Activated CD8-positive, alpha-beta memory T cell treated with anti-CD3 and anti-CD28 coated beads for 1 hour (primary cell): ENCODE measurements around the gene SNN.

ENCODE experiments used
- DNase-seq, 2 donors: peaks; one replicate each; pipeline ENCODE4 v3.0.0-alpha.2; 2020; ENCODE audit warnings: low read depth in 1 of 2; ENCODE audit errors: extremely low read depth in 1 of 2

Gene SNN

DNA sequence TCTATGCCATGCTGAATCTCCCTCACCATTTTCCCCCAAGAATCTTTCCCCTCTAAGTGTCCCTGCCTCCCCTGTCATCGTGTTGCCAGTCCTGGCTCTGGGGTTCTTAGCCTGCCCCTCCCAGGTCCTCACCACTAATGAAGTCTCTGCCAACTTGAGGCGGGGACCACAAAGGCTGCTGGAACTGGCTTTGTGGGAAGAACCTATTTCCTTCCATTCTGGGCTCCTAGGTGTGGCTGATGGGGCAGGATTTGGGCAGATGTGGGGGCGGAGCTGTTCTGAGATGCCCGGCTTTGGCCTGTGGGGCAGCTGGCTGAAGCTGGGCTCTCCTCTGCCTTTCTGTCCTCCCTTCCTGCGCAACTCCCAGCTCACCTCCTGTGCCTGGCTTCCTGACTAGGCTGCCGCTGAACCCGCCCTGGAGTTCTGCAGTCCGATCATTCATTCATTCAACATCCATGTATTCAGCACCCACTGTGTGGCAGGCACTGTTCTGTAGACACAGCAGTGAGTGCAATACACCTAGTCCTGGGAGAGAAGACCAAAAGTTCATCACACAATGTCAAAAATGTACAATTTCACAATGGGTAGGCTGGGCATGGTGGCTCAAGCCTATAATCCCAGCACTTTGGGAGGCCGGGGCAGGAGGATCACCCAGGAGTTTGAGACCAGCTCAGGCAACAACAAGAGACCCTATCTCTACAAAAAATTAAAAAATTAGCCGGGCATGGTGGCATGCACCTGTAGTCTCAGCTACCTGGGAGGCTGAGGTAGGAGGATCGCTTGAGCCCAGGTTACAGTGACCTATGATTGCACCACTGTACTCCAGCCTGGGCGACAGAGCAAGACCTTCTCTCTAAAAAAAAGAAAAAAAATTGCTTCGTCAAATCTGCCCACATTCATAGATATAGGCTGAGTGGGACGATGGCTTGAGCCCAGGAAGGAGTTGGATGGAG is 1.9 kb upstream of the SNN start:
- DNase-seq, result no peak

DNA sequence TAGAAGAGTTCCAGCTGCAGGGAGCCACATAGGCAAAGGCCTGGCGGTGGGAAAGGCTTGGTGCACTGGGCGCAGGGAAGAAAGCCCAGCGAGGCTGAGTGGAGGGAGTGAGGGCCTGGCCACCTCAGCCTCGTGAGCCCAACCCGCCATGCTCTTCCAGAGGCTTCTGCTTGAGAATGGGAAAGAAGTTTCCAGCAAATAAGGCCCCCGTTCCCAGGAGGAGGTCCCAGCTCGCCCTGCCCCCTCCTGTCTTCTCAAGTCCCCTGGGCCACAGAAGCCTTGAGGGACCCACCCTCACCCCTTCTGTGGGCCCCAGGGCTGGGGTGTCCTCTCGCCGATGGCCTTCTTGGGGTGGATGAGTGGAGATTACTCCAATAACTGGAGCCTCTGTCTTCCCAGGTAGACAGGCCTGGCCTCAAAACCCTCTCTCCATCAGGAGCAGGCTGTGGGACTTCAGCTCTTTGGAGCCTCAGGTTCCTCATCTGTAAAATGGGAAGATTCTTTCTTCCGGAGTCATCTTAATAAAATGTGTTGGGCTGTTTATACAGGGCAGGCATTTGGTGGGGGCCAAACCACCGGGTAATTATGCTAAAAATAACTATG is 933 bp upstream of the SNN start:
- DNase-seq, result no peak

DNA sequence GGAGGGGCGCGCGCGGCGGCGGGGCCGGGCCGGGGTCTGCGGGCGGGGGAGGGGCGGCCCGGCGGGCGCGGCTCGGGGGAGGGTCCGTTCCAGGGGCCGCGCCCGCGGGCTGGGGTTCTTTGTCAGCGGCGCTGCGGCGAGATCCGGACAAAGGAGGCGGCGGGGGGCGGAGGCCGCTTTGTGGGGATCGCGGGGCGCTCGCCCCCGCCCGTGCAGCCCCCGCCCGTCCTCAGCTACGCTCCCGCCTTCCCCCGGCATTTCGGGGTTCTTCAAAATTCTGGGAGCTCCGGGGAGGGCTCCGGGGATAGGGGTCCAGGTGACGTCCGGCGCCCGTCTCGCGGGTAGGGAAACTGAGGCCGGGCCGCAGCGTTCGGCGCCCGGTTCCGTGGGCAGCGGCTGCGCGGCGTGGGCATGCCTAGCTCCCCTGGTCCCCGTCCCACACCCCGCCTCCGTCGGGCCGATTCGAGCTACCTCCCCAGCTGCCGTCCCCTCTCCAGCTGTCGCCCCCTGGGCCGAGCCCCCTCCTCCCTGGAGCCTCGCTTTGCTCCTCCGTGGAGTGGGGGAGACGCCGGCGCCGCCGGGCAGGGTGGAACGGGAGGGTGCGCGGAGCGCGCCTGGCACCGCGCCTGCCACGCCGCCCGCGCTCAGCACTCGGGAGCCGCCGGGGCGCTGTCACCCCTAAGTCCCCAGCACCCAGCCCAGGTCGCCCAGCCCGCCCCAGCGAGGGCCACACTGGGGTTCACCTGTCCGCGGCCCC is 546 bp downstream of the SNN start:
- DNase-seq, result no peak

DNA sequence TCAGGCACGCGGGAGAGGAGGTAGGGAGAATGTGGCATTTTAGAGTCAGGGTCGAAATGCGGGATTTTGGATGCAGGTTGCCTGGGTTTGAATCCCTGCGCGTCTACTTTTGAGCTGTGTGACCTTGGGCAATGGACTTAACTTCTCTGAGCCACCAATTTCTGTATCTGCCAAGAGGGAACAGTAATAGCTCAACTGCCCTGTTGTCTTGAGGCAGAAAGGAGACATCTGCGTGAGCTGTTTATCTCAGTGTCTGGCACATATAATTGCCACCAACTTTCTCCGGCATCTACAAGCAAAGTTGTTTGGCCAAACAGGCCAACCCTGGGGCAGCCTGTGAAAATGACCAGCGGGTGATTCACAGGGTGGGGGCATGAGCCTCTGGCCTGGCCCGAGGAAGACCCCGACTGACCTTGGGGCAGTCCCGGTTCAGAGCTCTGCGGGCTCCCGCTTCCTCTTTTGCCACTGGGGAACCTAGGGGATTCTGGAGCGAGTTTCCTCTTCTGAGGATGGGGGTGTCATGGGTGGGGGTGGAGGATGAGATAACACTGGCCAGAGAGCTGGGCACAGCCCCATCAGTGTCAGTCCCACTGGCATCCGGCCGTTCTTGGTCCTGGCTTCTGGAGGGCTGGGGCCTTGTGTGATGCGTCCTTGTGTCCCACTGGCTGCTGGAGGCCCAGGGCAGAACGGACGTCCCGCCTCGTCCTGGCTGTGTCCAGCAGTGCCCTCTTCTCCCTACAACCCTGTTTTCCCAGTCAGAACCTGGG is 1.3 kb downstream of the SNN start:
- no peak for DNase-seq

DNA sequence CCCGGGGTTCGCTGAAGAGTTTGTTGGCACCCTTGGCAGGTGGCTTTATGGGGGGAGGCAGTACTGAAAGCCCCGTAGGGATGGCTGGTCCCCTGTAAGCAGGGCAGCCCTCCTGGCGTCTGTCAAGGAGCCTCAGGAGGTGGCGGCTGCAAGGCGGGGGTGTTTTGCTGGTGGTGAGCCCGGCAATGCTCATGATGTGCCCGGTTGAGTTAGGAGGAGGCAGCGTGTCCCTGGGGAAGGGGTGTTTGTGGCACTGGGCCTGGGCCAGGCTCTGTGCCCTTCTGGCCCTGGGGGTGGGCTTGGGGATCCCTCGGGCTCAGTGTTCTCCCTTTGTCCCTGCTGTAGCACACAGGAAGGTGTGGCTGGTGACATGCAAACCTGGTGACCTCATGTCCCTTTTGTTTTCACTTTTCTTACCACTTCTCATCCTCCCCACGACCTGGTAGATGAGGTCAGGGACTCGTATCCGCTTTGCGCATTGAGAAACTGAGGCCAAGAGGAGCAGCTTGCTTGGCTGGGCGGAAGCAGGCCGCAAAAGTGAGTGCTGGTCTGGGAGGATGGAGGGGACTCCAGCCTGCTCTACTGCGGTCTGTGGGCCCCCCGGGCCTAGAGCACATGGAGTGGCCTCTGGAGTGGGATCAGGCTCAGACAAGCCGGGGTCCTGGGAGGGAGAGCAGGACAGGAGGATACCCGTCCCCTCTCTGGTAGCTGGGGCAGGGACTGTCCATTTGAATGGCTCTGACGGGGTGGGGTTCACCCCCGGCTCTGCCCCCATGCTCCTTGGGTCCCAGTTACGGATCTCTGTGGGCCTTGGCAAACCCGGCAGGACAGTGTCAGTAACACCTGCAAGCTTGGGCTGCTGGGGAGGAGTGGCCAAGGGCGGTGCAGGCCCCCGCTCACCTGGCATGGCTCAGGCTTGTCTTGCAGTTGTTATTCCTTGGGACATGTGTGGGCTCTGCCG is 2.2 kb downstream of the SNN start:
- DNase-seq, result no peak

DNA sequence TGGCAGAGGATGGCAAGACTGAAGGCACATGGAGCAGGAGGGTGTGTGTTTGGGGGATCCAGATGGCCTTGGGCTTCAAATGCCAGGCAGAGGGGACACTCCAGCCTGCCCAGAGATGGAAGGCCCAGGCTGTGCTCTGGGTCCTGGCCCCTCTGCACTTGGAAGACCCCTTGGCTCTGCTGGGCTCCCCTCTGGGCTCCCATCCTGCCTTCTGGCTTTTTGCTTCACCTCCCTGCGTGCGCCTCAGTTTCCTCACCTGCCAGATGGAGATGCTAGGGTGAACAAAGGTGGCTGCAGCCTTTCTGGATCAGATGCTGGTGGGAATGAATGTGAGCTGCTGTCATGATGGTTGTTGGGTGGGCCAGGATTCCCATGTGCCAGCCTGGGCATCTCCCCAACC is 3.0 kb downstream of the SNN start:
- DNase-seq, result no peak

DNA sequence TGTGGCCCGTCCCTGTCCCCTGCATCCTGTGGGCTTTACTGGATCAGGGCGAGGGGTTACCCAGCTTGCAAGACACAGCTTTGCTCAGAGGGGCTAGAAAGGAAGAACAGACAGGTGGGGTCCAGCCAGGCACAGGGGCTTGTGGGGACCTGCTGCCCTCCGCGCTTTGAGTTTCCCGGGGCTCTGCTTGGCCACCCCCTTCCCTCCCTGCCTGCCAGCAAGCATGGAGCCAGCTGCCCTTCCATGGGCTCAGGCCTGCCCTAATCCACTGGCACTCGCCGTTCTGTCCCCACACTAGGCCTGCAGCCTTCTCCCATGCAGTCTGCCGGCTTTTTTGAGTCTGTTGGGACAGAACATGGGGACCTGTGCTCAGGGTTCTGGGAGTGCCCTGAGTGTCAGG is 3.4 kb downstream of the SNN start:
- no peak for DNase-seq

DNA sequence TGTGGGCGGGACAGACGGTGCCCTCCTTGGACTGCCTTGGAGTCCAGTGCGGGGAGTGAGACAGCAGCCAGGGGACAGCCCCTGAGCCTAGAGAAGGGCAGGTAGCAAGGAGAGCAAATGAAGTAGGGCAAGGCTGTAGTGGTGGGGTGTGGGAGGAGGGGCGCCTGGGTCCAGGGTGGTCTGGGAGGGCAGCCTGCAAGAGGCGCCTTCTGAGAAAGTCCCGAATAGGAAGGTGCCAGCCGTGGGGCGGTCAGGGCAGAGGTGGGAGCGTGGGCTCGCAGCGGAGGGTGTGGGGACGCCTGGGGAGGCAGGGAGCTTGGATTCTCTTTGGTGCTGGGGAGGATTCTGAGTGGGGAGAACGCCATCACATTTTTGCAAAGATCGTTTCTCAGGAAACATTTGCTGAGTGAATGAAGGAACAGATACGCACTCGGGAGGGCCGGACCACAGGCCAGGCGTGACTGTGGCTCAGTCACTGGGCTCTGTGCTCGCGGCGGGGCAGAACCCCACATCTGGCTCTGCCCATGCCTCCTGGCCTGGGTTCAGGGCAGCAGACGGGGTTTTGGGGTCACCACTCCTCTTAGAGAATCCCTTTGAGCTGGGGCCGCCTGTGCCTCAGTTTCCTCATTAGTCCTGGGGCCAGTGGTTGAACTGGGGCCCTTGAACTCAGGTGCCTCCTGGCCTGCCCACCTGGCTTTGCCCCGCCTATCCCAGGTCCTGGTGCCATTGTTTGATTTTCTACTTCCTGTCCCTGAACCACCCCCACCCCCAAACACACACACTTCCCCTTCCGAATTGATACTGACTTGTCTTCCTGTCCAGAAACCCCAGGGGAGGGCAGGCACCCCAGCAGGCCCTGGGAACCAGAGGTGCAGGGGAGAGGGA is 4.2 kb downstream of the SNN start:
- DNase-seq, result no peak

DNA sequence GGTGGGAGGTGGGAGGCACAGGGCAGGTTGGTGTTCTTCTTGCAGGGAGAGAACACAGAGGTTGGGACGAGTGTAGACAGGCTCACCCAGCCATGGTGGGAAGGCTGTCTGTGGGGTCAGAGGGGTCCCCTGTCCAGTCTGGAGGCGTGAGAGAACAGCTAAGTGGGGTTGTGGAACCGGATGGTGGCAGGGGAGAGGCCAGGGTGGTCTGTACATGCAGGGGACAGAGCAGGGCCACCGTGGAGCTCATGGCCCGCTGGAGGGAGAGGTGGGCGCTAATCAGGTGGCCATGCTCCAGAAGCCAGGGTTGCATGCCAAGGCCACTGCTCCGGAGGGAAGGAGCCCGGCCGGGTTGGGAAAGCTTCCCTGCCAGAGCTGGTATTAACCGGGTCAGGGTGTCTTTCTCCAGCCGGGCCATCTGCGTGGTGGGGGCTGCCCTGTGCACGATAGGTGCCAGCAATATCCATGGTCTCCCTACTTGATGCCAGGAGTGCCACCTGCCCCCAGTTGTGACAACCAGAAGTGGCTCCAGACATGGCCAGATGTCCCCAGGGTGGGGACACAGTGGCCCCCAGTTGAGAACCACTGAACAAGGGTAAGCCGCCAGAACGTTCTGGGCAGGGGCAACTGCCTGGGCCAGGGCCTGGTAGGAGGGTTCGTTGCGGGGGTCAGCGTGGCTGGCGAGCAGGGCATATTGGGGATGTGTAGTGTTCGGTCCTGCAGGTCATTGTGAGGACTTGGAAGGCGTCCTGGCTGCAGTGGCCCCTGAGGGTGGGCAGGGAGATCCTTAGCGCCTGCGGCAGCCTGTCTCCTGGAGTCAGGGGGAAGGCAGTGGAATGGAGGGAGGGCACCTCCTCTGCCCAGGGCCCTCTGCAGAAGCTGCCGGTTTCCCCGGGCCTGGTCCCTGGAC is 5.1 kb downstream of the SNN start:
- no peak for DNase-seq

DNA sequence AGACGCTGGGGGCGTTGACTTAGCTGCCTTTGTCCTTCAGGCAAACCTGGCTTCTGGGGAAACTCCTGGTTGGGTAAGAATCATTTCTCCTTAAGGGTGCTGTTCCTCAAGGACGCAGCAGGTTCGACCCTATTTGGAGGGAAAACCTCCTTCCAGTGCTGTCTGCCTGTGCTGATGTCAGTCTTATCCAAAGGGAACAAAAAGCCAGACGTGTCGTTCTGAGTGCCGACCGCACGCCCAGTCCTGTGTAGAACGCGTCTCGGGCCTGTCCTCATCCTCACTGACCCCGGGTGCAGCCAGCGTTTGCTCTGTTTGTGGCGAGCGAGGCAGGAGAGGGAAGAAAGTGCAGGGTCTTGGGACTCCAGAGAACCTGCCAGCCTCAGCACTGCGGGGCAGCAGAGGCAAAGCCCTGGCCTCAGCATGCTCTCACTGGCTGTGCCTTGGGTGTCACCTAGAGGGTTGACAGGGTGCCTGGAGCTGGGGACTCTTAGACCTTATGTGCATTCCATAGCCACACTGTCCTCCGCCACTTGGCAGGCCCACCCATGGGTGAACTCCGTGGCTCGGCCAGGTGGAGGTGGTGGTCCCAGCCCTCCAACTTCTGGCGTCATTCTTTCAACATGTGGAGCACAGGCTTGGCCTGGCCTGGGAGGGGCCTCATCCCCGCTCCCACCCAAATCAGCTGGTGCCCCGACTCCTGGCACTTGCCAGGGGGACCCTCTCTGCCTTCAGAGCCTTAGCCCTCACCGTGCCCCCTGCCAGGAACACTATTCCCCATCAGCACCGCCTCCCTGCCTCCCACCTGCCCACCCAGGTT is 6.0 kb downstream of the SNN start:
- DNase-seq, result no peak

DNA sequence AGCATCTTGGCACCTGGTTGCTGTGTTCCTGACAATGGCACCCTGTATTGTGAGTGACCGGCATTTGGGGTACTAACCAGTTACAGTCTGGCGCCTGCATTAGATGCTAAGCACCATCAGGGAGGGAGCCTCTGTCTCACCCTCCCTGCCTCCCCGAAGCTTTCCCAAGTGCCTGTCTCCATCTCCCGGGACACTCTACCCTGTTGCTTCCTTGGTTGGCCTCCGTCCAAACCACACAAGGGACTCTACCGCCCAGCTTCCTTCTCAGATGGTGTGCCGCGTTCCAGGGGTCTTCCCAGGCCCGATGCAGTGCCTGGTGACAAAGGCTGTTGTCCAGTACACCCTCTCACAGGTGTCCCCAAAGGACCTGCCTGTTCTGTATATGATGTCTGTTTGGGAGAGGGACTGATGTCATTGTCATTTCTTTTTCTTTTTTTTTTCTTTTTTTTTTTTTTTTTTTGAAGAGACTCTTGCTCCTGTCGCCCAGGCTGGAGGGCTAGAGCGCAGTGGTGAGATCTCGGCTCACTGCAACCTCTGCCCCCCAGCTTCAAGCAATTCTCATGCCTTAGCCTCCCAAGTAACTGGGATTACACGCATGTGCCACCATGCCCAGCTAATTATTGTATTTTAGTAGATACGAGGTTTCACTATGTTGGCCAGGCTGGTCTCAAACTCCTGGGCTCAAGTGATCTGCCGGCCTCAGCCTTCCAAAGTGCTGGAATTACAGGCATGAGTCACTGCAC is 6.7 kb downstream of the SNN start:
- DNase-seq, result no peak

DNA sequence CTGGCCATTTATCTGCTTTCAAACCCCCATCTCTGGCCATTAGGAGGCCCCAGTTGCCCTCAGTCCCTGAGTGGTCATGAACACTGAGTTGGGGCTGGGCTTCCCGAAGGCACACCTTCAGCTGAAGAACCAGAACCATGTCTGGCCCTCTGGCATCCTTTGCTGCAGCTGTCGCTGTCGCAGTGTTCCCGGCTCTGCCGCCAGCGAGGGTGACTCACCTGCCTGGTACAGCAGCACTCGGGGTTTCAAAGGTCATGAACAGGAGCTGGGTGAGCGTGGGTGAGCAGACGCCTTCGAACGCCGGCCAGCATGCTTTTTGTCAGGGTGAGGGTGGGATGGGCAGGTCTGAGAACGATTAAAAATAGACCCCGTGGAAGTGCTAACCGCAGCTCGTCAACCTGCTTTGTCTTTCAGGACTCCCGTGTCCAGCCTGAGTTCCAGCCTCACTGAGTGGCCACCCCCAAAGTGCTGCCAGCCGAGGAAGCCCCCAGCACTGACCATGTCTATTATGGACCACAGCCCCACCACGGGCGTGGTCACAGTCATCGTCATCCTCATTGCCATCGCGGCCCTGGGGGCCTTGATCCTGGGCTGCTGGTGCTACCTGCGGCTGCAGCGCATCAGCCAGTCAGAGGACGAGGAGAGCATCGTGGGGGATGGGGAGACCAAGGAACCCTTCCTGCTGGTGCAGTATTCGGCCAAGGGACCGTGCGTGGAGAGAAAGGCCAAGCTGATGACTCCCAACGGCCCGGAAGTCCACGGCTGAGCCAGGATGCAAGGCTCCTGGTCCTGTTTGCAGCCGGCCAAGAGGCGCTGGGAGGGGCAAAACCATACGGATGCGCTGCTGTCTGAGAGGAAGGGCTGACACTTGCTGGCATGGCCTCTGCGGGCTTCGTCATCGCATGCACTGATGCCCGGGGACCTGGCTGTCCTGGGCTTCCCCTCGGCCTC is 7.6 kb downstream of the SNN start:
- no peak for DNase-seq

DNA sequence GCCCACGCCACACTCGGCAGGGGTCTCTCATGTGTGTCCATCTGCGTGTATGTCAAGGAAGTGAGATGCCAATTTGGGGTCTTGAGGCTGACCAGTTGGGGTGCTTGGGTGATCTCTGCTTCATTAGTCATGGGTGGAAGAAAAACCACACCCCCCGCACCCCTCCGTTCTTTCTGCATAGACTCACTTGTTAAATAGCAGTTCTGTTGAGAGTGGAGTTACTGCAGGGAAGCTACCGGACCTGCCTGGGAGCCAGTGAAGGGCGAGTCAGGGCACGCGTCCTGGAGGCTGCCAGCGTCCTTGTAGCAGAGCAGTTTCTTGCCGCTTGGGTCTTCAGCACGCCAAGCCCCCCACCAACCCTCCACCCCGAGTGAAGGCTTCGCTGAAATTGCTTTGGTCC is 8.5 kb downstream of the SNN start:
- DNase-seq, result no peak

DNA sequence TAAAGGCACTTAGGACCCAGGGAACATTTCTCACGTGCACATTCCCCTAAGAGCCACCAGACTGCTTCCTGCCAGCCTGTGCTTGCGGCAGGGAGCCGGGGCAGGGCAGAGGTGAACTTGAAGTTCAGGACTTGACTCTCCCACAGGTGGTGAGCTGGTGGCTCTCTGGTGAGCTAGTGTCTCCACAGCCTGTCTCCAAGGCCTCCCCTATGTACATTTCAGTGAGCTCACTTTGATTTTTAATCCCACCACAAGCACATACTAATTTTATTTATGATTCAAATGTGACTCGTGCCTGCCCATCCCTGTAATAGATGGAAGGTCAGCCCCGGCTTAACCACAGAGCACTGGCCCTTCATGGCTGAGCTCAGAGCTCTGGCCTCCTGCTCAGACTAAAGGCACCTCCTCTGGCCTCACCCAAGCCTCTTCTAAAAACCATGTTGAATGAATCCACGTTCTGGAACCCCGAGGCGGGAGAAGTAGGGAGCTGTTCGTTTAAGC is 9.2 kb downstream of the SNN start:
- DNase-seq, result no peak
